ENCODE data around the gene MLPH. TPM values are rescaled to one million over a fixed set of nuclear protein-coding genes. Genes with fewer than 3 reads are reported as not detected.
A peak's percentile ranks its signal among the peaks of the same experiment; 100 is the strongest.

MLPH gene
- polyA plus RNA-seq, 1 of the 3 experiments (the other 2 are of a cell fraction): 93.6 TPM

GRCh38 chr2:237465515-237466148, 21.4 kb upstream of the MLPH start (continued):
- TF ChIP-seq EP300 (IDR thresholded peaks at IDR 0.05; ENCODE audit: borderline replicate concordance in 1 of 2, low read depth in 1 of 2, low read length in 1 of 2) (peak in 1 of 2 experiments; percentile 62; a peak in 1 of 4 replicates), TCF12 (IDR thresholded peaks at IDR 0.05) (peak; percentile 72), MAX (IDR thresholded peaks at IDR 0.05; ENCODE audit: low read depth) (0 out of 2 replicates have a peak, but pooled peaks have one; percentile 56), RFX5 (IDR thresholded peaks at IDR 0.05; ENCODE audit: low read length) (no peak), NRF1 (IDR thresholded peaks at IDR 0.05; ENCODE audit: low read depth, low read length) (no peak), USF1 (IDR thresholded peaks at IDR 0.05; ENCODE audit: borderline replicate concordance, low read depth) (no peak), ELF1 (IDR thresholded peaks at IDR 0.05) (no peak; the same call in 1 of the 2 replicates), TAF1 (IDR thresholded peaks at IDR 0.05; ENCODE audit: borderline replicate concordance, low read depth, low read length) (no peak), RXRA (IDR thresholded peaks at IDR 0.05; ENCODE audit: borderline replicate concordance, low read depth) (peak; percentile 61; the same call in 1 of the 2 replicates), GATA2 (CRISPR knock-in tag; IDR thresholded peaks at IDR 0.05) (no peak), MXI1 (IDR thresholded peaks at IDR 0.05; ENCODE audit: low read depth, low read length) (no peak), USF2 (IDR thresholded peaks at IDR 0.05; ENCODE audit: borderline replicate concordance, low read depth, low read length) (no peak), FOXJ3 (CRISPR knock-in tag; IDR thresholded peaks at IDR 0.05) (no peak), YY1 (IDR thresholded peaks at IDR 0.05; ENCODE audit: low read depth) (peak; percentile 65; the same call in 1 of the 2 replicates), TEAD4 (IDR thresholded peaks at IDR 0.05; ENCODE audit: borderline replicate concordance, insufficient read depth) (no peak), RCOR1 (IDR thresholded peaks at IDR 0.05; ENCODE audit: low read length) (no peak), ZBTB33 (IDR thresholded peaks at IDR 0.05; ENCODE audit: borderline replicate concordance, low read depth) (no peak; the same call in 1 of the 2 replicates), SMC3 (IDR thresholded peaks at IDR 0.05; ENCODE audit: low read depth, low read length) (no peak), FOXM1 (IDR thresholded peaks at IDR 0.05; ENCODE audit: low read depth) (no peak), PBX3 (IDR thresholded peaks at IDR 0.05) (peak; percentile 46)
